ENCODE measurements around the gene THEM4. TPM values are rescaled to one million over a fixed set of nuclear protein-coding genes. Genes with fewer than 3 reads are reported as not detected.

THEM4 gene
- total RNA-seq, 3 donors from 2014 or later = 21.6 to 23.7 (median 22.2) TPM

DNA sequence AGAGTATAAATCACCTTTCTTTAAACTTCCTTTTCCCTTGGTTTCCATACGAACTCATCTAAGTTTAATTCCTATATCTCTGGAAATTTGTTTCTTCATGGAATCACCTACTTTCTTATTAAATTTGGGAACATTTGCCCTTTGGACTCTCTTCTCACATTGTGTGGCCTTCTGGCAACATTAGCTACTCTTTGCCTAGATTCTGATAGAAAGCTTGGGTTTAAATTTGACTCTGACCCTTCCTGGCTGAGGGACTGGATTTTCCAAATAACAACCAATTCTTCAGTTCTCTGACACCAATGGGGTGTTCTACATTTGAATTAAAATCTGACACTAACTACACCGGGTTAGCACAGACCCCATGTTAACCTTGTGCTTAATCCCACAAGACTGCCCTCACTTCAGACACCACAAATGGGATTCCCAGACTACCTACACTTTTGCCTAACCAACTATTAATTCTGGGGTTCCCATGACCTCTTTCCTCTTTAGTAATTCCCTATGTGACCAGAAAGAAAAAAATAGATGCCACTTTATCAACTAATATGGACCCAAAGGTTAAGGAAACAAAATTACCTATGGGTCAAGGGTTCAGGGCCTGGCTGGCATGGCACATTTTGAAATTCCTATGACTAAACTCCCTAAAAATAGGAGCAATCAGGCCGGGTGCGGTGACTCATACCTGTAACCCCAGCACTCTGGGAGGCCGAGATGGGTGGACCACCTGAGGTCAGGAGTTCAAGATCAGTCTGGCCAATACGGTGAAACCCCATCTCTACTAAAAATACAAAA, 9.7 kb upstream of the THEM4 start:
- Histone ChIP-seq H3K27me3 (no peaks in the 10 kb centered on the region), H3K4me1 (no peaks in the 10 kb centered on the region), H3K9me3 (no peaks in the 10 kb centered on the region), H3K36me3 (no peaks in the 10 kb centered on the region), H3K27ac (no peak overlapping the region), H3K4me3 (no peak overlapping the region)
- intact Hi-C loops (cut with DNase I; ENCODE audit: low total_unique reads) = no loop called here
- DNase-seq (ENCODE audit: low spot score in 2 of 2) = no peak
- TF ChIP-seq POLR2A (IDR thresholded peaks at IDR 0.05) (no peak), POLR2AphosphoS5 (IDR thresholded peaks at IDR 0.05) (no peak), CTCF (IDR thresholded peaks at IDR 0.05) (no peak)

DNA sequence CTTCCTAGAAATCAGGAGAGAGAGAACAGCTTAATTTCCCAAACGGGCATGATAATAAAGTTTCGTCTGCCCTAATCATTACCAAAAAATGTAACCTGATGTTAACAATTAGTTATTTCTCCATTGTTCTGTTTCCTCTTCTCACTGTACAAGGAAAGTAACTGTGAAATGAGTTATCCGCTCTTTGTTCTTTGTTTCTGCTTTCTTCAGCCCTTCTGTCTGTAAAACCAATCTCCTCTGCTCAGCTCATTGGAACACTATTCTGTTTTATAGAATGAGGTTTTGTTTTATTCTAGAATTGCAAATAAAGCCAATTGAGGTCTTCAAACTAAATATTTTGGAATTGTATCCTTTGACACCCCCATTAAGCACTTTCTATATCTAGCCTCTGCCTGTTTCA, 8.8 kb upstream of the THEM4 start:
- intact Hi-C loops (cut with DNase I; ENCODE audit: low total_unique reads) = no loop called here
- TF ChIP-seq POLR2A (IDR thresholded peaks at IDR 0.05) (no peak), POLR2AphosphoS5 (IDR thresholded peaks at IDR 0.05) (no peak), CTCF (IDR thresholded peaks at IDR 0.05) (no peak)
- H3K4me1 ChIP-seq = no peaks in the 10 kb centered on the region
- no peaks in the 10 kb centered on the region for H3K27me3 ChIP-seq
- no peak for DNase-seq (ENCODE audit: low spot score in 2 of 2)
- H3K36me3 ChIP-seq = no peaks in the 10 kb centered on the region
- no peak overlapping the region for H3K4me3 ChIP-seq
- no peak overlapping the region for H3K27ac ChIP-seq
- H3K9me3 ChIP-seq = no peaks in the 10 kb centered on the region

GRCh38 chr1:151916726-151917370, 7.5 kb upstream of the THEM4 start:
- Histone ChIP-seq H3K9me3 (peaks cover 0 to 3% of the 10 kb centered on the region in 2 donors), H3K27ac (no peak overlapping the region), H3K27me3 (no peaks in the 10 kb centered on the region), H3K36me3 (no peaks in the 10 kb centered on the region), H3K4me3 (no peak overlapping the region), H3K4me1 (no peaks in the 10 kb centered on the region)
- DNase-seq (ENCODE audit: low spot score in 2 of 2) = no peak
- TF ChIP-seq POLR2AphosphoS5 (IDR thresholded peaks at IDR 0.05) (no peak), CTCF (IDR thresholded peaks at IDR 0.05) (no peak), POLR2A (IDR thresholded peaks at IDR 0.05) (no peak)
- intact Hi-C loops (cut with DNase I; ENCODE audit: low total_unique reads) = no loop called here

GRCh38 chr1:151915061-151915686, 5.9 kb upstream of the THEM4 start:
- Histone ChIP-seq H3K36me3 (no peaks in the 10 kb centered on the region), H3K27me3 (no peaks in the 10 kb centered on the region), H3K4me3 (no peak overlapping the region), H3K9me3 (peaks cover 0 to 3% of the 10 kb centered on the region in 2 donors), H3K4me1 (no peaks in the 10 kb centered on the region), H3K27ac (no peak overlapping the region)
- TF ChIP-seq POLR2AphosphoS5 (IDR thresholded peaks at IDR 0.05) (no peak), POLR2A (IDR thresholded peaks at IDR 0.05) (no peak), CTCF (IDR thresholded peaks at IDR 0.05) (no peak)
- no peak for DNase-seq (ENCODE audit: low spot score in 2 of 2)
- intact Hi-C loops (cut with DNase I; ENCODE audit: low total_unique reads) = no loop called here

DNA sequence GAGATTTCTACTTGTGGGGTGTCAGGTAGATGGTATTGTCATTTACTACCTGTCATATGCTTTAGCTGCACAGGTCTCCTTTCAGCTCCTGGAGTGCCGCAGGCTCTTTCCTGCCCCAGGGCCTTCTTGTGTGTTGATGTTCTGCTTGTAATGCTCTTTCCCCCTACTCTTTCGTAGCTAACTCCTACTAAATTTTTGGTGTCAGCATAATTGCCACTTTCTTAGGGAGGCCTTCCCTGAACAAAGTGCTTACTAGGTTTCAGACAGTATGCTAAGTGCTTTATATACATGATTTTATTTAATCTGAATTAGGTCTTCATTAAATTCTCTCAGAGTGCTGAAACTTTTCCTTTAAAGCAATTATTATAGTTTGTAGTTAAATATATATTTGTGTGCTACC, 4.8 kb upstream of the THEM4 start:
- Histone ChIP-seq H3K4me1 (no peaks in the 10 kb centered on the region), H3K36me3 (no peaks in the 10 kb centered on the region), H3K4me3 (no peak overlapping the region), H3K27ac (no peak overlapping the region), H3K27me3 (no peaks in the 10 kb centered on the region), H3K9me3 (peaks cover 0 to 3% of the 10 kb centered on the region in 2 donors)
- intact Hi-C loops (cut with DNase I; ENCODE audit: low total_unique reads) = no loop called here
- no peak for DNase-seq (ENCODE audit: low spot score in 2 of 2)
- no peak for TF ChIP-seq POLR2A (IDR thresholded peaks at IDR 0.05)
- TF ChIP-seq POLR2AphosphoS5 (IDR thresholded peaks at IDR 0.05) = no peak
- TF ChIP-seq CTCF (IDR thresholded peaks at IDR 0.05) = no peak

All from breast epithelium (tissue), 4 donors.